Neuron (in vitro differentiated cells): ENCODE measurements around the gene CYP27C1.

Experiments
- H2AFZ ChIP-seq: one replicate; pipeline ENCODE4 v1.6.1; 2013; ENCODE audit warnings: low read depth, mild to moderate bottlenecking, inconsistent platforms, low read length, moderate library complexity
- H3K27me3 ChIP-seq: one replicate; pipeline ENCODE4 v1.6.1; 2013; ENCODE audit warnings: low read length; ENCODE audit not compliant: insufficient read depth
- H3K36me3 ChIP-seq: one replicate; pipeline ENCODE4 v1.6.1; 2013; ENCODE audit warnings: low read length; ENCODE audit not compliant: insufficient read depth
- H3K4me1 ChIP-seq: one replicate; pipeline ENCODE4 v1.6.1; 2013; ENCODE audit warnings: low read length; ENCODE audit not compliant: insufficient read depth
- H3K4me3 ChIP-seq: 2 replicates; pipeline ENCODE4 v1.5.1; 2013; ENCODE audit warnings: mild to moderate bottlenecking, low read length, moderate library complexity
- H3K9me3 ChIP-seq: one replicate; pipeline ENCODE4 v1.6.1; 2013; ENCODE audit warnings: low read length

CYP27C1 gene

GRCh38 chr2:127195140-127196074, 24.7 kb downstream of the CYP27C1 start:
- Histone ChIP-seq H3K36me3 (peaks cover 37% of the 10 kb centered on the region), H3K9me3 (peaks cover 9% of the 10 kb centered on the region), H3K4me3 (no peak overlapping the region), H3K27me3 (no peaks in the 10 kb centered on the region), H2AFZ (no peak overlapping the region), H3K4me1 (no peaks in the 10 kb centered on the region)

- H3K36me3 ChIP-seq: peaks cover 42% of the 10 kb centered on the region
- H2AFZ ChIP-seq: no peak overlapping the region
- peaks cover 11% of the 10 kb centered on the region for H3K9me3 ChIP-seq
- H3K4me3 ChIP-seq: no peak overlapping the region
- no peaks in the 10 kb centered on the region for H3K4me1 ChIP-seq
- no peaks in the 10 kb centered on the region for H3K27me3 ChIP-seq
Measured at GRCh38 chr2:127194447-127194846, 25.7 kb downstream of the CYP27C1 start.

- H2AFZ ChIP-seq: no peak overlapping the region
- no peaks in the 10 kb centered on the region for H3K27me3 ChIP-seq
- H3K4me3 ChIP-seq: no peak overlapping the region
- H3K36me3 ChIP-seq: peaks cover 37% of the 10 kb centered on the region
- H3K9me3 ChIP-seq: peaks cover 11% of the 10 kb centered on the region
- H3K4me1 ChIP-seq: no peaks in the 10 kb centered on the region
Measured at GRCh38 chr2:127193967-127194280, 26.2 kb downstream of the CYP27C1 start.

- peaks cover 11% of the 10 kb centered on the region for H3K9me3 ChIP-seq
- H3K4me3 ChIP-seq: no peak overlapping the region
- no peaks in the 10 kb centered on the region for H3K4me1 ChIP-seq
- H3K27me3 ChIP-seq: no peaks in the 10 kb centered on the region
- no peak overlapping the region for H2AFZ ChIP-seq
- H3K36me3 ChIP-seq: peaks cover 31% of the 10 kb centered on the region
Measured at GRCh38 chr2:127193164-127193966, 26.7 kb downstream of the CYP27C1 start.

GRCh38 chr2:127191331-127192219, 28.5 kb downstream of the CYP27C1 start:
- no peak overlapping the region for H3K4me3 ChIP-seq

GRCh38 chr2:127188797-127189196, 31.3 kb downstream of the CYP27C1 start:
- Histone ChIP-seq H3K4me1 (no peaks in the 10 kb centered on the region), H3K4me3 (no peak overlapping the region), H3K36me3 (peaks cover 37% of the 10 kb centered on the region), H3K27me3 (no peaks in the 10 kb centered on the region), H3K9me3 (peaks cover 5% of the 10 kb centered on the region), H2AFZ (no peak overlapping the region)

More at GRCh38 chr2:127191331-127192219, 28.5 kb downstream of the CYP27C1 start:
- Histone ChIP-seq H3K4me1 (no peaks in the 10 kb centered on the region), H3K27me3 (no peaks in the 10 kb centered on the region), H2AFZ (no peak overlapping the region), H3K36me3 (peaks cover 36% of the 10 kb centered on the region), H3K9me3 (peaks cover 7% of the 10 kb centered on the region)

- no peaks in the 10 kb centered on the region for H3K4me1 ChIP-seq
- H2AFZ ChIP-seq: no peak overlapping the region
- H3K9me3 ChIP-seq: peaks cover 2% of the 10 kb centered on the region
- no peak overlapping the region for H3K4me3 ChIP-seq
- no peaks in the 10 kb centered on the region for H3K27me3 ChIP-seq
- peaks cover 33% of the 10 kb centered on the region for H3K36me3 ChIP-seq
Measured at GRCh38 chr2:127187831-127188230, 32.3 kb downstream of the CYP27C1 start.

GRCh38 chr2:127187081-127187775, 32.9 kb downstream of the CYP27C1 start:
- Histone ChIP-seq H3K27me3 (no peaks in the 10 kb centered on the region), H3K36me3 (peaks cover 28% of the 10 kb centered on the region), H3K4me3 (no peak overlapping the region), H2AFZ (no peak overlapping the region), H3K9me3 (peaks cover 2% of the 10 kb centered on the region), H3K4me1 (no peaks in the 10 kb centered on the region)

- Histone ChIP-seq H3K9me3 (peaks cover 2% of the 10 kb centered on the region), H3K36me3 (peaks cover 17% of the 10 kb centered on the region), H3K4me1 (no peaks in the 10 kb centered on the region), H2AFZ (no peak overlapping the region), H3K4me3 (no peak overlapping the region), H3K27me3 (no peaks in the 10 kb centered on the region)
Measured at GRCh38 chr2:127185705-127186104, 34.4 kb downstream of the CYP27C1 start.

GRCh38 chr2:127185093-127185492, 35.0 kb downstream of the CYP27C1 start:
- Histone ChIP-seq H3K27me3 (no peaks in the 10 kb centered on the region), H3K4me1 (no peaks in the 10 kb centered on the region), H3K36me3 (peaks cover 17% of the 10 kb centered on the region), H3K4me3 (no peak overlapping the region), H3K9me3 (peaks cover 2% of the 10 kb centered on the region), H2AFZ (no peak overlapping the region)

GRCh38 chr2:127183771-127184170, 36.3 kb downstream of the CYP27C1 start:
- H3K27me3 ChIP-seq: no peaks in the 10 kb centered on the region
- H3K4me1 ChIP-seq: no peaks in the 10 kb centered on the region
- peaks cover 11% of the 10 kb centered on the region for H3K36me3 ChIP-seq
- H3K4me3 ChIP-seq: no peak overlapping the region
- H2AFZ ChIP-seq: no peak overlapping the region
- peaks cover 2% of the 10 kb centered on the region for H3K9me3 ChIP-seq
